GM23248 (cell line): ENCODE data around the gene CACNB2. TPM values are rescaled to one million over a fixed set of nuclear protein-coding genes. Genes with fewer than 3 reads are reported as not detected.

Experiments
- DNase-seq: peaks from one replicate; pipeline ENCODE4 v3.0.0-alpha.2; 2015
- H2AFZ ChIP-seq: fragments of 200-600 bp; sonication (generic); 2 replicates; pipeline ENCODE4 v1.6.1; 2016; ENCODE audit warnings: antibody characterized with exemption
- H3F3A ChIP-seq: fragments of 200-600 bp; sonication (generic); 2 replicates; pipeline ENCODE4 v1.6.1; 2016; ENCODE audit warnings: mild to moderate bottlenecking, antibody characterized with exemption, mixed run types; ENCODE audit not compliant: insufficient read depth
- H3K27ac ChIP-seq: fragments of 200-600 bp; sonication (generic); 2 replicates; pipeline ENCODE4 v1.5.1; 2016; ENCODE audit warnings: mild to moderate bottlenecking
- H3K27me3 ChIP-seq: fragments of 200-600 bp; sonication (generic); replicated peaks from 2 replicates; pipeline ENCODE4 v1.6.1; 2016; ENCODE audit warnings: mild to moderate bottlenecking; ENCODE audit not compliant: insufficient read depth
- H3K36me3 ChIP-seq: fragments of 200-600 bp; sonication (generic); 2 replicates; pipeline ENCODE4 v1.6.1; 2016; ENCODE audit warnings: low read depth, mild to moderate bottlenecking
- H3K4me1 ChIP-seq: fragments of 200-600 bp; sonication (generic); 2 replicates; pipeline ENCODE4 v1.6.1; 2016; ENCODE audit warnings: mild to moderate bottlenecking; ENCODE audit not compliant: insufficient read depth
- H3K4me2 ChIP-seq: fragments of 200-600 bp; sonication (generic); one replicate; pipeline ENCODE4 v1.6.1; 2016; ENCODE audit warnings: mild to moderate bottlenecking; ENCODE audit not compliant: unreplicated experiment
- H3K4me3 ChIP-seq: fragments of 200-600 bp; sonication (generic); 2 replicates; pipeline ENCODE4 v1.5.1; 2016; ENCODE audit warnings: mild to moderate bottlenecking
- H3K79me2 ChIP-seq: fragments of 200-600 bp; sonication (generic); 2 replicates; pipeline ENCODE4 v1.6.1; 2016; ENCODE audit warnings: mild to moderate bottlenecking; ENCODE audit not compliant: insufficient read depth
- H3K9ac ChIP-seq: fragments of 200-600 bp; sonication (generic); 2 replicates; pipeline ENCODE4 v1.6.1; 2016; ENCODE audit warnings: mild to moderate bottlenecking
- H3K9me2 ChIP-seq: fragments of 200-600 bp; sonication (generic); 2 replicates; pipeline ENCODE4 v1.6.1; 2016; ENCODE audit warnings: mixed run types, mild to moderate bottlenecking, moderate library complexity; ENCODE audit not compliant: insufficient read depth
- H3K9me3 ChIP-seq: fragments of 200-600 bp; sonication (generic); one replicate; pipeline ENCODE4 v1.6.1; 2017; ENCODE audit warnings: low read depth
- H4K20me1 ChIP-seq: fragments of 200-600 bp; sonication (generic); 2 replicates; pipeline ENCODE4 v1.6.0; 2016; ENCODE audit not compliant: insufficient read depth
- EZH2 ChIP-seq: fragments of 200-600 bp; sonication (generic); IDR thresholded peaks from 2 replicates; pipeline ENCODE4 v1.6.1; 2018; ENCODE audit warnings: antibody characterized with exemption, mild to moderate bottlenecking; ENCODE audit not compliant: insufficient read depth, poor library complexity, severe bottlenecking
- EZH2phosphoT487 ChIP-seq: fragments of 200-600 bp; sonication (generic); IDR thresholded peaks from 2 replicates; pipeline ENCODE4 v1.6.1; 2018; ENCODE audit warnings: antibody characterized with exemption, moderate library complexity, mild to moderate bottlenecking, low read depth; ENCODE audit not compliant: insufficient read depth
- WGBS, 2 experiments: methylation state at CpG; one replicate each; pipeline ENCODE4 v1.1.6; 2015 to 2017; ENCODE audit warnings: low lambda C conversion rate in 2 of 2, low coverage in 1 of 2; ENCODE audit errors: missing lambda C conversion rate in 2 of 2; 5-methylcytosine and 5-hydroxymethylcytosine counted together
- in situ Hi-C: fragments of 300-500 bp; cut with MboI; formaldehyde crosslinking; loops from 2 replicates; pipeline ENCODE4 v1.15.0; 2020
- polyA plus RNA-seq: library from polyadenylated mRNA; unstranded; fragments of >200 nt; fragmentation: Nextera tagmentation; extraction: Ambion mirVana; gene quantifications from 2 replicates; pipeline ENCODE4 v1.2.1, GENCODE V29; 2016
- total RNA-seq: library from RNA; depleted of rRNA; stranded (reverse); fragments of >200 nt; shearing (Covaris generic); gene quantifications from 2 replicates; pipeline ENCODE4 v1.2.3, GENCODE V29; 2014

CACNB2 gene
- total and polyA plus RNA-seq, 2 experiments from 2014 or later, result 0.31 to 0.32 TPM

GRCh38 chr10:18359812-18360211, 219.6 kb downstream of the CACNB2 start:
- Histone ChIP-seq H3K4me2 (no peak overlapping the region), H3K9me3 (no peaks in the 10 kb centered on the region), H3K4me1 (no peaks in the 10 kb centered on the region), H3F3A (no peaks in the 10 kb centered on the region), H2AFZ (no peak overlapping the region), H3K27ac (no peak overlapping the region), H3K79me2 (no peaks in the 10 kb centered on the region), H3K4me3 (no peak overlapping the region), H3K9me2 (no peaks in the 10 kb centered on the region), H4K20me1 (no peaks in the 10 kb centered on the region), H3K36me3 (no peaks in the 10 kb centered on the region), H3K9ac (no peak overlapping the region), H3K27me3 (no peaks in the 10 kb centered on the region)
- no peak for TF ChIP-seq EZH2phosphoT487
- no peak for TF ChIP-seq EZH2
- no peak for DNase-seq
- WGBS, 2 experiments, result 75 to 79% methylated on average over 5 of the region's 5 CpGs
- in situ Hi-C loops, result no loop called here

- Histone ChIP-seq H3K4me1 (no peaks in the 10 kb centered on the region), H3K79me2 (no peaks in the 10 kb centered on the region), H3F3A (no peaks in the 10 kb centered on the region), H3K27ac (no peak overlapping the region), H3K4me3 (no peak overlapping the region), H4K20me1 (no peaks in the 10 kb centered on the region), H3K36me3 (no peaks in the 10 kb centered on the region), H3K27me3 (no peaks in the 10 kb centered on the region), H3K9ac (no peak overlapping the region), H3K9me3 (no peaks in the 10 kb centered on the region), H3K9me2 (no peaks in the 10 kb centered on the region), H2AFZ (no peak overlapping the region), H3K4me2 (no peak overlapping the region)
- in situ Hi-C loops, result no loop called here
- TF ChIP-seq EZH2 (no peak), EZH2phosphoT487 (no peak)
- WGBS, 2 experiments, result 72 to 79% methylated on average over 1 of the region's 1 CpG
- no peak for DNase-seq
These were observed 222.7 kb downstream of the CACNB2 start for GRCh38 chr10:18362892-18363291.

GRCh38 chr10:18364987-18365775, 225.0 kb downstream of the CACNB2 start:
- H3F3A ChIP-seq, result no peaks in the 10 kb centered on the region
- peaks cover 8% of the 10 kb centered on the region for H3K4me1 ChIP-seq
- 60 to 63% methylated on average over 4 of the region's 4 CpGs for WGBS, 2 experiments
- TF ChIP-seq EZH2phosphoT487 (no peak), EZH2 (no peak)
- H3K9ac ChIP-seq, result no peak overlapping the region
- H3K9me2 ChIP-seq, result no peaks in the 10 kb centered on the region
- H3K4me2 ChIP-seq, result no peak overlapping the region
- no peak for DNase-seq
- no peaks in the 10 kb centered on the region for H3K9me3 ChIP-seq
- no peaks in the 10 kb centered on the region for H3K27me3 ChIP-seq
- H4K20me1 ChIP-seq, result no peaks in the 10 kb centered on the region
- no peak overlapping the region for H3K27ac ChIP-seq
- no peak overlapping the region for H3K4me3 ChIP-seq
- no peak overlapping the region for H2AFZ ChIP-seq
- no peaks in the 10 kb centered on the region for H3K79me2 ChIP-seq
- in situ Hi-C loops, result no loop called here
- no peaks in the 10 kb centered on the region for H3K36me3 ChIP-seq

- no peak for TF ChIP-seq EZH2phosphoT487
- no peak for TF ChIP-seq EZH2
- Histone ChIP-seq H3K27me3 (no peaks in the 10 kb centered on the region), H4K20me1 (no peaks in the 10 kb centered on the region), H3K9ac (no peak overlapping the region), H3K36me3 (no peaks in the 10 kb centered on the region), H3K9me3 (no peaks in the 10 kb centered on the region), H3K4me2 (no peak overlapping the region), H3K9me2 (no peaks in the 10 kb centered on the region), H3K79me2 (no peaks in the 10 kb centered on the region), H3F3A (no peaks in the 10 kb centered on the region), H3K4me1 (peaks cover 8% of the 10 kb centered on the region), H2AFZ (no peak overlapping the region), H3K4me3 (no peak overlapping the region), H3K27ac (no peak overlapping the region)
- in situ Hi-C loops, result no loop called here
- no peak for DNase-seq
- 85 to 87% methylated on average over 5 of the region's 5 CpGs for WGBS, 2 experiments
These were observed 227.6 kb downstream of the CACNB2 start for GRCh38 chr10:18367840-18368239.
